GM23248 (cell line): ENCODE results near the gene TBL1XR1.

Experiments used
- EZH2 ChIP-seq: fragments of 200-600 bp; sonication (generic); IDR thresholded peaks from 2 replicates; pipeline ENCODE4 v1.6.1; 2018; ENCODE audit warnings: antibody characterized with exemption, mild to moderate bottlenecking; ENCODE audit not compliant: insufficient read depth, poor library complexity, severe bottlenecking
- EZH2phosphoT487 ChIP-seq: fragments of 200-600 bp; sonication (generic); IDR thresholded peaks from 2 replicates; pipeline ENCODE4 v1.6.1; 2018; ENCODE audit warnings: antibody characterized with exemption, moderate library complexity, mild to moderate bottlenecking, low read depth; ENCODE audit not compliant: insufficient read depth

GRCh38 chr3:177196456-177197040 lies 734 bp downstream of the TBL1XR1 start:
- TF ChIP-seq EZH2, result no peak
- TF ChIP-seq EZH2phosphoT487, result no peak
